Osteoblast (primary cell): Measurements from ENCODE around the gene OR1K1. TPM values are rescaled to one million over a fixed set of nuclear protein-coding genes. Genes with fewer than 3 reads are reported as not detected.

Experiments used
- DNase-seq: peaks from one replicate; pipeline ENCODE4 v3.0.0; 2011; ENCODE audit warnings: low spot score, mixed read lengths; ENCODE audit not compliant: insufficient read length; ENCODE audit errors: missing footprints
- H2AFZ ChIP-seq: 2 replicates; pipeline ENCODE4 v1.6.0; 2011; ENCODE audit warnings: mild to moderate bottlenecking, low read length
- H3K27ac ChIP-seq: 2 replicates; pipeline ENCODE4 v1.5.1; 2011; ENCODE audit warnings: mild to moderate bottlenecking, low read depth, low read length, moderate library complexity
- H3K27me3 ChIP-seq: 2 replicates; pipeline ENCODE4 v1.6.0; 2012; ENCODE audit warnings: mild to moderate bottlenecking, control low read depth, inconsistent platforms, low read length, moderate library complexity; ENCODE audit not compliant: insufficient read depth
- H3K36me3 ChIP-seq: 2 replicates; pipeline ENCODE4 v1.5.1; 2011; ENCODE audit warnings: mild to moderate bottlenecking, low read length, control low read depth, moderate library complexity; ENCODE audit not compliant: insufficient read depth
- H3K4me1 ChIP-seq: 2 replicates; pipeline ENCODE4 v1.5.1; 2011; ENCODE audit warnings: mild to moderate bottlenecking, low read length, control low read depth, moderate library complexity; ENCODE audit not compliant: insufficient read depth
- H3K4me2 ChIP-seq: 2 replicates; pipeline ENCODE4 v1.6.0; 2011; ENCODE audit warnings: mild to moderate bottlenecking, low read length; ENCODE audit not compliant: insufficient read depth
- H3K4me3 ChIP-seq: fragments of 200-600 bp; sonication (generic); 3 replicates; pipeline ENCODE4 v1.5.1; 2012; ENCODE audit warnings: mild to moderate bottlenecking, low read length, inconsistent platforms; ENCODE audit not compliant: insufficient read depth
- H3K79me2 ChIP-seq: 2 replicates; pipeline ENCODE4 v1.6.0; 2012; ENCODE audit warnings: mild to moderate bottlenecking, low read length, control low read depth, inconsistent platforms; ENCODE audit not compliant: insufficient read depth
- H3K9me3 ChIP-seq: 2 replicates; pipeline ENCODE4 v1.5.1; 2011; ENCODE audit warnings: low read depth, low read length, control low read depth
- H4K20me1 ChIP-seq: 2 replicates; pipeline ENCODE4 v1.6.0; 2012; ENCODE audit warnings: mild to moderate bottlenecking, low read length, control low read depth; ENCODE audit not compliant: insufficient read depth
- total RNA-seq: library from RNA; depleted of rRNA; stranded (reverse); fragments of >200 nt; gene quantifications from 2 replicates; pipeline ENCODE4 v1.2.3, GENCODE V29; 2012
- TF ChIP-seq, protein P1 (sequence below): IDR thresholded peaks from 2 replicates; pipeline ENCODE4 v1.5.1; 2011; ENCODE audit warnings: mild to moderate bottlenecking, low read depth, low read length, moderate library complexity; ENCODE audit errors: extremely low read depth

OR1K1 gene
- total RNA-seq, 1 donor, result not detected

DNA sequence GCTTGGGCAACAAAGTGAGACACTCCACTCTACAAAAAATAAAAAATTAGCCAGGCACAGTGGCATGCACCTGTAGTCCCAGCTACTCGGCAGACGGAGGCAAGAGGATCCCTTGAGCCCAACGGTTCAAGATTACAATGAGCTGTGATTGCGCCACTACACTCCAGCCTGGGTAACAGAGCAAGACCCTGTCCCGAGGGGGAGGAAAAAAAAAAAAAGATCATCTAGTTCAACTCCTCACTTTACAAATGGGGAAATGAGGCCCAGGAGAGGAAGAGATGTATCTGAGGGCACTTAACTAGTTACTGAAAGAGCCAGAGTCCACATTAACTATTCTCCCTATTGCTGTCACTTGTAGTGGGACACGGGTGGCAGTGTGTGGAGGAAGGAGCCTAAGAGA, 14.6 kb downstream of the OR1K1 start:
- Histone ChIP-seq H2AFZ (no peak overlapping the region), H3K4me3 (no peak overlapping the region), H3K27ac (no peak overlapping the region), H3K4me1 (no peaks in the 10 kb centered on the region), H3K79me2 (no peaks in the 10 kb centered on the region), H3K9me3 (no peaks in the 10 kb centered on the region), H3K4me2 (no peak overlapping the region), H4K20me1 (peaks cover 3% of the 10 kb centered on the region), H3K36me3 (peaks cover 17% of the 10 kb centered on the region), H3K27me3 (no peaks in the 10 kb centered on the region)
- TF ChIP-seq, protein P1, sequence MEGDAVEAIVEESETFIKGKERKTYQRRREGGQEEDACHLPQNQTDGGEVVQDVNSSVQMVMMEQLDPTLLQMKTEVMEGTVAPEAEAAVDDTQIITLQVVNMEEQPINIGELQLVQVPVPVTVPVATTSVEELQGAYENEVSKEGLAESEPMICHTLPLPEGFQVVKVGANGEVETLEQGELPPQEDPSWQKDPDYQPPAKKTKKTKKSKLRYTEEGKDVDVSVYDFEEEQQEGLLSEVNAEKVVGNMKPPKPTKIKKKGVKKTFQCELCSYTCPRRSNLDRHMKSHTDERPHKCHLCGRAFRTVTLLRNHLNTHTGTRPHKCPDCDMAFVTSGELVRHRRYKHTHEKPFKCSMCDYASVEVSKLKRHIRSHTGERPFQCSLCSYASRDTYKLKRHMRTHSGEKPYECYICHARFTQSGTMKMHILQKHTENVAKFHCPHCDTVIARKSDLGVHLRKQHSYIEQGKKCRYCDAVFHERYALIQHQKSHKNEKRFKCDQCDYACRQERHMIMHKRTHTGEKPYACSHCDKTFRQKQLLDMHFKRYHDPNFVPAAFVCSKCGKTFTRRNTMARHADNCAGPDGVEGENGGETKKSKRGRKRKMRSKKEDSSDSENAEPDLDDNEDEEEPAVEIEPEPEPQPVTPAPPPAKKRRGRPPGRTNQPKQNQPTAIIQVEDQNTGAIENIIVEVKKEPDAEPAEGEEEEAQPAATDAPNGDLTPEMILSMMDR, result no peak
- no peak for DNase-seq

DNA sequence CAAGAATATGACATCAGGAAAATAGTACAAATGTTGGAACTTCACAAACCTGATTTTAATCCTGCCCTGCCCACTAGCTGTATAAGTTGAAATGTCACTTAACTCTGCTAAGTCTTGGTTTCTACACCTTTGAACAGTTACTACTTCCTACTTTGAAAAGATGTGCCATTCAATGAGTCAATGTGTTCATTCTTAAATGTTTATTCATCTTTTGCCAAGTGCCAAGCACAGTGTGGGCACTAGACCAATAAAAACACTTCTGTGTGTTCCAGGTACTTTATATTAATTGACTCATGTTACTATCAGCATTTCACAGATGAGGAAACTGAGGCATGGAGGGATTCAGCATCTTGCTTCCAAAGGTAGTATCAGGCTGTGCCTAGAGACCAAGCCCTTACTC, 15.6 kb downstream of the OR1K1 start:
- H3K27me3 ChIP-seq, result no peaks in the 10 kb centered on the region

DNA sequence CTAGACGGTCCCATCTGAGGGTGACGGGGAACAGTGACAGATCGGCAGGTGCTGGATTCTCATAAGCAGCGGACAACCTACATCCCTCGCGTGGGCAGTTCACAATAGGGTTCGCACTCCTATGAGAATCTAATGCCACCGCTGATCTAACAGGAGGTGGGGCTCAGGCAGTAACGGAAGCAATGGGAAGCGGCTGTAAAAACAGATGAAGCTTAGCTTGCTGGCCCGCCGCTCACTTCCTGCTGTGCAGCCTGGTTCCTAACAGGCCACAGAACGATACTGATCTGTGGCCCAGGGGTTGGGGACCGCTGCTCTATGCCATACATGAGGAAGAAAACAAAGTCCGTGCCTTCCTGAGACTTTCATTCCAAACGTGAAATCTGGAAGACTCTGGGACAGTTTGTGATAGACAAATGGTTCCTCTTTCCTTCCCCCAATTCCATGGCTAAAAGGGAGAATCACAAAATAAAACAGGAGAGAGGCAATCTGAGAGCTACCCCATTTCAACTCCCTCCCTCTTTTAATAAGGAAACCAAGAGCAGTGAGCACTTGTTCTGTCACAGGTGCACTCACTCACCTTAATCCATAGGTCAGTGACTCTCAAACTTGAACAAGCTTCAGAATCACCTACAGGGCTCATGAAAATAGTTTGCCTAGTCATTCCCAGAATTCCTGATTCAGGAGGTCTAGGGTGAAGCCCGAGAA, 16.4 kb downstream of the OR1K1 start:
- Histone ChIP-seq H2AFZ (no peak overlapping the region), H3K9me3 (no peaks in the 10 kb centered on the region), H3K4me1 (peaks cover 6% of the 10 kb centered on the region), H3K79me2 (no peaks in the 10 kb centered on the region), H3K27me3 (no peaks in the 10 kb centered on the region), H4K20me1 (peaks cover 4% of the 10 kb centered on the region), H3K27ac (no peak overlapping the region), H3K4me2 (no peak overlapping the region), H3K36me3 (peaks cover 29% of the 10 kb centered on the region), H3K4me3 (no peak overlapping the region)
- TF ChIP-seq, protein P1, result no peak
- DNase-seq, result no peak

More for the DNA sequence above, 15.6 kb downstream of the OR1K1 start:
- Histone ChIP-seq H3K36me3 (peaks cover 26% of the 10 kb centered on the region), H3K9me3 (no peaks in the 10 kb centered on the region), H2AFZ (no peak overlapping the region), H3K4me3 (no peak overlapping the region), H3K4me1 (peaks cover 6% of the 10 kb centered on the region), H3K27ac (no peak overlapping the region), H3K4me2 (no peak overlapping the region), H3K79me2 (no peaks in the 10 kb centered on the region), H4K20me1 (peaks cover 4% of the 10 kb centered on the region)
- TF ChIP-seq, protein P1, result no peak
- DNase-seq, result no peak

DNA sequence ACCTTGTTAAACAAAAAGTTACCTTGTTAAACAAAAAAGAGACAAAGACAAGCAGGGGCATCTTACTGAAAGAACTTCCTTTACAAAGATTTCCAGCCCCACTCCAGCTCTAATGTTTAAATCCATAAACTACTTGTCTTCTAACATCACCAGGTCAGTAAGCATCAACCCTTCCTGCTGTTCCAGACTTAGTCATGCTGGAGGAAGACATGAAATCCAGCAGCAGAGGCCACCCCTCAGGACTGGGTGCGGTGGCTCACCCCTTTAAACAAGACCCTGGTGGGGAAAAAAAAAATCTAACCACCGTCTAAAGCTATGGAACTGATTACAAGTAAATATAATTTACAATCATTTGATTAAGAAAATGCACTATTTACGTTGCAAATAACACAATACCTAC, 19.4 kb downstream of the OR1K1 start:
- Histone ChIP-seq H3K79me2 (peaks cover 9% of the 10 kb centered on the region), H3K4me3 (no peak overlapping the region), H3K4me1 (peaks cover 6% of the 10 kb centered on the region), H2AFZ (no peak overlapping the region), H3K27me3 (no peaks in the 10 kb centered on the region), H3K27ac (peak overlapping the region; percentile 48), H4K20me1 (peaks cover 6% of the 10 kb centered on the region), H3K36me3 (peaks cover 45% of the 10 kb centered on the region), H3K9me3 (no peaks in the 10 kb centered on the region), H3K4me2 (no peak overlapping the region)
- TF ChIP-seq, protein P1, result no peak
- no peak for DNase-seq
